Transverse colon (tissue), 4 donors: ENCODE results near the gene BAZ2A. TPM values are rescaled to one million over a fixed set of nuclear protein-coding genes. Genes with fewer than 3 reads are reported as not detected.

Source experiments
- DNase-seq: peaks from one replicate; pipeline ENCODE4 v3.0.0-alpha.2; 2019
- H3K27ac ChIP-seq, 4 donors: fragments of 200-600 bp; sonication (generic); 2 replicates each; pipeline ENCODE4 v1.5.1; 2016 to 2018; ENCODE audit warnings: inconsistent platforms in 4 of 4
- H3K27me3 ChIP-seq: fragments of 200-600 bp; sonication (generic); 2 replicates; pipeline ENCODE4 v1.5.1; 2017; ENCODE audit warnings: inconsistent platforms
- H3K36me3 ChIP-seq, 4 donors: fragments of 200-600 bp; sonication (generic); 2 replicates each; pipeline ENCODE4 v1.5.1; 2017 to 2019; ENCODE audit warnings: inconsistent platforms in 4 of 4
- H3K4me1 ChIP-seq, 4 donors: fragments of 200-600 bp; sonication (generic); 2 replicates each; pipeline ENCODE4 v1.5.1; 2017 to 2020; ENCODE audit warnings: inconsistent platforms in 4 of 4
- H3K4me3 ChIP-seq, 4 donors: fragments of 200-600 bp; sonication (generic); 1 replicate in 1 of 4; 2 replicates in 3 of 4; pipeline versions ENCODE4 v1.5.1 to v1.6.1; 2017 to 2019; ENCODE audit warnings: inconsistent platforms in 4 of 4
- H3K9me3 ChIP-seq, 2 donors: fragments of 200-600 bp; sonication (generic); 2 replicates each; pipeline ENCODE4 v1.5.1; 2017 to 2019; ENCODE audit warnings: inconsistent platforms in 2 of 2
- CTCF ChIP-seq, 5 experiments: fragments of 200-600 bp in 3 of 5; fragments of 450-650 bp in 2 of 5; sonication (generic) in 3 of 5; IDR thresholded peaks; 1 replicate in 2 of 5; 2 replicates in 3 of 5; pipeline ENCODE4 v1.5.1; 2016 to 2017; ENCODE audit warnings: antibody characterized with exemption in 5 of 5, inconsistent platforms in 3 of 5, mild to moderate bottlenecking in 2 of 5, moderate library complexity in 1 of 5
- EP300 ChIP-seq: sonication (generic); formaldehyde crosslinking; IDR thresholded peaks from one replicate; pipeline ENCODE4 v1.6.1; 2017; ENCODE audit warnings: antibody characterized with exemption, low read depth
- POLR2A ChIP-seq: fragments of 450-650 bp; IDR thresholded peaks from one replicate; pipeline ENCODE4 v1.6.1; 2016; ENCODE audit warnings: antibody characterized with exemption, mild to moderate bottlenecking, moderate library complexity
- POLR2AphosphoS5 ChIP-seq, 3 donors: sonication (generic); formaldehyde crosslinking; IDR thresholded peaks; one replicate each; pipeline ENCODE4 v1.6.1; 2016; ENCODE audit warnings: antibody characterized with exemption in 3 of 3
- WGBS, 2 donors: methylation state at CpG; one replicate each; pipeline ENCODE4 v1.1.5; 2018; ENCODE audit warnings: low coverage in 1 of 2; 5-methylcytosine and 5-hydroxymethylcytosine counted together
- in situ Hi-C, 4 donors: fragments of 200-750 bp; cut with MboI; loops; one replicate each; pipeline versions ENCODE4 v1.15.0 to v1.15.1; 2017; ENCODE audit warnings: low sequenced_read_pairs in 3 of 4, low pct_ligation_motif_present in 1 of 4, low pct_unique_long_range_greater_than_20kb in 1 of 4
- intact Hi-C: fragments of 100-400 bp; cut with DNase I; formaldehyde crosslinking; loops from one replicate; pipeline ENCODE4 v1.15.1; 2023; ENCODE audit warnings: low total_unique reads
- total RNA-seq, 4 donors: library from RNA; depleted of rRNA; stranded (reverse); fragments of >200 nt; gene quantifications; one replicate each; pipeline ENCODE4 v1.1.0, GENCODE V29; 2016

BAZ2A gene
- 100 to 1,000 TPM; 108 to 261 (median 124) TPM for total RNA-seq

DNA sequence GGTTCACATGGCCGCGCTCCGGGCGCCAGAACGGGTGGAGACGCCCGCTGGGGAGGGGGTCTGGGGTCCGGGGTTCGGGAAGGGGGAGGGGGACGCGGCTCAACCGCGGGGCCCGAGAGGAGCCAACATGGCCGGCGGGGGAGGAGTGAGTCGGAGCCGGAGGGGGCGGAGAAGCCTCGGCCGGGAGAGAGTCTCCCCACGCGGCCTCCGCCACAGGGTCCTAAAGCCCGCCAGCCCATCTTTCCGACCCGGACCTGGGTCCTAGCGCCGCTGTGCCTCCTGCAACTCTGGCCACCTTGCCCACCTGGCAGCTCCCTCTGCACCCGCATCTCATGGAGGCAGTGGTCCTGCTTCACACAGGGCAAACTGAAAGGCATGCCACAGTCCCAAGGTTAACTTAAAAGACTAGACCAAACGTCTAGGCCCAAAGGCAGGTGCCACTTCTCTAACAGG, at the start of gene BAZ2A:
BAZ2A (minus strand) TSS at position 147 of the 453 bp plus-strand sequence. CDS start 12,796 bp downstream, outside the sequence.
- 0% methylated on average over 28 of the region's 31 CpGs; no CpG with 5 or more reads in 1 of the 2 donors for WGBS, 2 donors

GRCh38 chr12:56678852-56679251, 48.7 kb upstream of the BAZ2A start:
- no peak for TF ChIP-seq POLR2A
- no peak for TF ChIP-seq CTCF (IDR thresholded peaks at IDR 0.05)
- TF ChIP-seq EP300 = no peak
- TF ChIP-seq POLR2AphosphoS5 (IDR thresholded peaks at IDR 0.05) = no peak
- H3K4me3 ChIP-seq = no peak overlapping the region
- intact Hi-C loops = no loop called here
- in situ Hi-C loops = no loop called here
- peaks cover 25 to 85% (median 59%) of the 10 kb centered on the region in 4 donors for H3K4me1 ChIP-seq
- DNase-seq = no peak
- H3K36me3 ChIP-seq = no peaks in the 10 kb centered on the region
- H3K27me3 ChIP-seq = no peaks in the 10 kb centered on the region
- H3K27ac ChIP-seq = peak overlapping the region in 2 of 4 donors; percentile 75 to 80
- 89% methylated on average over 2 of the region's 2 CpGs; no CpG with 5 or more reads in 1 of the 2 donors for WGBS, 2 donors
- no peaks in the 10 kb centered on the region for H3K9me3 ChIP-seq

More for the DNA sequence above, at the start of gene BAZ2A:
- in situ Hi-C loops (no loop called here), intact Hi-C loops (loop anchor here (10.0 kb wide), 1 partner anchor 95 kb away; the partner anchor contains the start of gene NACA)
- Histone ChIP-seq H3K9me3 (no peaks in the 10 kb centered on the region), H3K4me1 (peaks cover 35 to 74% (median 50%) of the 10 kb centered on the region in 4 donors), H3K27me3 (no peaks in the 10 kb centered on the region), H3K4me3 (peak within 1 kb of the TSS; percentile 93 to 98 (median 96)), H3K27ac (peak within 1 kb of the TSS; percentile 95 to 99 (median 96)), H3K36me3 (peaks cover 0 to 8% (median 0%) of the 10 kb centered on the region in 4 donors)
- DNase-seq = peak; percentile 93
- TF ChIP-seq POLR2AphosphoS5 (IDR thresholded peaks at IDR 0.05) = peak; percentile 36 to 42 (median 38)
- TF ChIP-seq POLR2A = peak; percentile 19
- no peak for TF ChIP-seq CTCF (IDR thresholded peaks at IDR 0.05)

GRCh38 chr12:56677680-56678079, 47.6 kb upstream of the BAZ2A start:
- 30 to 38% methylated on average over 1 of the region's 1 CpG for WGBS, 2 donors
- Histone ChIP-seq H3K36me3 (no peaks in the 10 kb centered on the region), H3K4me3 (no peak overlapping the region), H3K4me1 (peaks cover 29 to 80% (median 57%) of the 10 kb centered on the region in 4 donors), H3K27ac (peak overlapping the region; percentile 64 to 80 (median 77)), H3K9me3 (no peaks in the 10 kb centered on the region), H3K27me3 (no peaks in the 10 kb centered on the region)
- intact Hi-C loops (no loop called here), in situ Hi-C loops (no loop called here)
- no peak for DNase-seq
- TF ChIP-seq CTCF (IDR thresholded peaks at IDR 0.05) = no peak
- TF ChIP-seq POLR2AphosphoS5 (IDR thresholded peaks at IDR 0.05) = no peak
- TF ChIP-seq EP300 = no peak
- no peak for TF ChIP-seq POLR2A

DNA sequence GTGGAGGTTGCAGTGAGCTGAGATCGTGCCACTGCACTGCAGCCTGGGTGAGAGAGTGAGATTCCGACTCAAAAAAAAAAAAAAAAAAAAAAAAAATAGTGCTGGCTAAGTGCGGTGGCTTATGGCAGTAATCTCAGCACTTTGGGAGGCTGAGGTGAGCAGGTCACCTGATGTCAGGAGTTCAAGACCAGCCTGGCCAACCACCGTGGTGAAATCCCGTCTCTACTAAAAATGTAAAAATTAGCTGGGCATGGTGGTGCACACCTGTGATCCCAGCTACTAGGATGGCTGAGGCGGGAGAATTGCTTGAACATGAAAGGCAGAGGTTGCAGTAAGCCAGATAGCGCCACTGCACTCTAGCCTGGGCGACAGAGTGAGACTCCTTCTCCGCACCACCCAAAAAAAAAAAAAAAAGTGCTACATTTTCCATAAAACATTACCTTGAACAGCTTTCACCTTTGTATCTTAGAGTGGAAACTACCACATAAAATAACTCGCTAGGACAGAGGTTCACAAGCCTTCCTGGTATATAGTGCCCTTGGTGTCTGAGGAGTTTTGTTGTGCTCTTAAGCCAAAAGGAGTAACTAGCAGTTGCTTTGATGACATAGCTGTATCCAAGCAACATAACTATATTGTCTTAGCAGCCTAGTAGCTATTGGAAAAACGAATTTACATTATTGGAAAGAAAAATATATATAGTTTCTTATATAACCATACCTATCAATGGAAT, 46.9 kb upstream of the BAZ2A start:
- 37 to 53% methylated on average over 8 to 11 of the region's 11 CpGs for WGBS, 2 donors
- intact Hi-C loops = no loop called here
- in situ Hi-C loops = no loop called here
- TF ChIP-seq POLR2AphosphoS5 (IDR thresholded peaks at IDR 0.05) = peak in 2 of 3 donors; percentile 20 to 43
- TF ChIP-seq EP300 = no peak
- no peaks in the 10 kb centered on the region for H3K9me3 ChIP-seq
- H3K4me1 ChIP-seq = peaks cover 29 to 80% (median 57%) of the 10 kb centered on the region in 4 donors
- H3K27ac ChIP-seq = peak overlapping the region; percentile 64 to 80 (median 77)
- no peak overlapping the region for H3K4me3 ChIP-seq
- DNase-seq = peak; percentile 34
- no peaks in the 10 kb centered on the region for H3K36me3 ChIP-seq
- H3K27me3 ChIP-seq = no peaks in the 10 kb centered on the region
